ENCODE measurements around the gene PLEKHA3. TPM values are rescaled to one million over a fixed set of nuclear protein-coding genes. Genes with fewer than 3 reads are reported as not detected.
"Not testable (repeated sequence)": the region's sequence is repeated elsewhere in the genome, so short reads cannot be mapped to it uniquely, and the experiment has no call there.

PLEKHA3 gene
- total RNA-seq (2014; rRNA removed; shearing (Covaris generic); ENCODE audit: low replicate concordance), result 10.8 and 35.1 TPM in 2 replicates

DNA sequence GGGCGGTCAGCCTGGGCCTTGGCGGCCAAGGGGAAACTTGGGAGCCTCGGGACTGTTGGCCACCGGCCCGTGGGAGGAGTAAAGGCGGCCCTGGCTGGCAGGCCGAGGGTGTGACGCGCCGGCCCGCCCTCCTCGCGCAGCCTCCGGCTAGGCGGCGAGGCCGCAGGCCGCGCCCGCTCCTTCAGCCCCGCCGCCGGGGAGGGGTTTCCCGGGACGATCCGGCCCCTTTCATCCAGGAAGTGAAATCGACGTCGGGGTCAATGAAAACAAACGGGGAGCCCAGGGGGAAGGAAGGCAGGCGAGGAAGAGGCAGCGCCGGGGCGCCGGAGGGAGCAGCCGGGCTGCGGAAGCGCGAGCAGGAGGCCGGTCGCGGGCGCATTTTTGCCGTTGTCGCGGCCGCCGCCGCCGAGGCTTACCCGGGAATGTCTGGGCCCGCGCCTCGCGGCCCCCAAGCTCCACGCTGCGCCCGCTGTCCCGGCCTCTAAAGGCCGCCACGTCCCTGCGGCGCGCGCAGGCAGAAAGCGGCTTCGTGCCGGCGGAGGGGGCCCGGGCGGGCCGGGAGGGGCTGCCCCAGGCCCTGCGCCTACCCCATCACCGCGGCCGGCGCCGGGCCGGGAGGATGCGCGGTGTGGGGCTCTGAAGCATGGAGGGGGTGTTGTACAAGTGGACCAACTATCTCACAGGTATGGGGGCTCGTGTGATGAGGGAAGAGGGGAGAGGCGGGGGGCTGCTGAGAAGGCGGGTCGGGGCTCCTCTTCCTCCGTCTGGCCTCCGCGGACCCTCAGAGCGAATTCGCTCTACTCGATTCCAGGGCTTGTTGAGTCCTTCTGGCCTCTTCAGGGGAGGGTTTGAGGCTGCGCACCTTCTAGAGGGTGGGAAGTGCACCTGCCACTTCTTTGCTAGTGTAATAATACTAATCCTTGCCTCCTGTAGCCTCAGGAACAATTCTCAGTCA is at the start of gene PLEKHA3:
Gene PLEKHA3 (plus strand): TSS at position 231 of the 955 bp plus-strand sequence. CDS start 413 bp downstream, at position 644.
- peak; percentile 98 for DNase-seq (ENCODE audit: low read depth)
- in situ Hi-C loops (cut with HindIII; ENCODE audit: low pct_unique_long_range_greater_than_20kb, low sequenced_read_pairs), result no loop called here

DNA sequence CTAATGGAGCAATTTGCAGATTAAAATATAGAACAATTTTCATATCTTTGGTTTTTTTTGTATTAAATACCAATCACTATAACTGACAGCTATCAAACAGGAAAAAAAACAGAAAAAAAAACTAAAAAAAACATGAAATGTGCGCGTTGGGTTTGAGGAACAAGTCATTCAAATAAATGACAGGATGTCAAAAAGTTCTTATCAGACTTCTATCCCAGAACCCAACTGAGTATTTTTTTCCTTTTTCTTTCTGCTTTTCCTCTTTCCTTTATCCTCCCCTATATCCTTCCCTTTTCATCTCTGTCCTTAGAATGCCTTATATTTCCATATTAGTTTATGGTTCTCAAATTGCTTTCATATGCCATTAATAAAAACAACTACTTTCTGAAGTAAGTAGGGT is 43.6 kb upstream of the PLEKHA3 start:
- DNase-seq (ENCODE audit: low read depth), result no peak
- in situ Hi-C loops (cut with HindIII; ENCODE audit: low pct_unique_long_range_greater_than_20kb, low sequenced_read_pairs), result no loop called here

DNA sequence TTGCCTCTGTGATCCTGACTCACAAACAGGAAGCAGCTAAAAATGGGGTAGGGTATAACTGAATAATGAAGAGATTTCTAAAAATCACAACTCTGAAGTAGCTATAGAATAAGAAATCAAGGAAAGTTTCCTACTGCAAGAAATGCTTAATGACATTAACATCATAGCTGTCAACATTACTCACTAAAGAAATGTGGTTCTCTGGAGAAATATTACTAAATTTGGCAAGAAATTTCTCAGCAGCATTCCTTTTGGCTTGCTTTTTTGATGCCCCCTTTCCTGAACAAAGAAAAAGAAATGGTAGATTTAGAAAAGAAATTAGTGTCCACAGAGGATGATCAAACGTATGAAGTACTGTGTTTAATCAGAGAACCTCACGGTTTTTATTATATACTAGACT is 38.8 kb upstream of the PLEKHA3 start:
- no peak for DNase-seq (ENCODE audit: low read depth)
- in situ Hi-C loops (cut with HindIII; ENCODE audit: low pct_unique_long_range_greater_than_20kb, low sequenced_read_pairs), result no loop called here

DNA sequence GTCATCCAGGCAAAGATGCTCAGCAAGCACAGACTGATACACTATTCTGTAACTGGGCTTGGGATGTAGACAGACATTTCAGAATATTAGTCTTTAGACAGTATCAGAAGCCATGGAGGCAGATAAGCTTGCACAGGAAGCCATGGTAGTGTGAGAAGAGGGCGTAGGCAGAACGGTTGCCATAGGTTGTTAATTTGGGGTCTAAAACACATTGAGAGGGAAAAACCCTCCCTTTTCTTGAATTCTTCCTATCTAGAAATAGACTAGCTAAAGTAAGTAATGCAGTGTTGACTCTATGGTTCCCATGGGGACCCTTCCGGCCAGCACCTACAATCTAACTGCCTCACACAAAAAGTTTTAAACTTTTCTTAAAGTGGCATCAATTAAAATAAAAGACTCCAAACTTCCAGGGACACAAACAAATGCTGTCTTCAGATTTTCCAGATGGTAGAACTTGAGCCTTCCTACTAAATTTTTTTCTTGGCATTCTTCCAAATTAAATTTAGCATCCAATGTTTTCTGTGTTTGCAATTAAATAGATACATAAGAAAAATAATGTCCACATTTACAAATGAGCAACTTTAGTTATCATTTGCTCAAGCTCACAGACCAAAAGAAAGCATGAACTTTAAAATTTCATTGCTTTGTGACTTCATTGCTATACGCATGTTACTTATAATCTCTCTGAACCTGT is 31.1 kb upstream of the PLEKHA3 start:
- in situ Hi-C loops (cut with HindIII; ENCODE audit: low pct_unique_long_range_greater_than_20kb, low sequenced_read_pairs), result no loop called here
- no peak for DNase-seq (ENCODE audit: low read depth)

DNA sequence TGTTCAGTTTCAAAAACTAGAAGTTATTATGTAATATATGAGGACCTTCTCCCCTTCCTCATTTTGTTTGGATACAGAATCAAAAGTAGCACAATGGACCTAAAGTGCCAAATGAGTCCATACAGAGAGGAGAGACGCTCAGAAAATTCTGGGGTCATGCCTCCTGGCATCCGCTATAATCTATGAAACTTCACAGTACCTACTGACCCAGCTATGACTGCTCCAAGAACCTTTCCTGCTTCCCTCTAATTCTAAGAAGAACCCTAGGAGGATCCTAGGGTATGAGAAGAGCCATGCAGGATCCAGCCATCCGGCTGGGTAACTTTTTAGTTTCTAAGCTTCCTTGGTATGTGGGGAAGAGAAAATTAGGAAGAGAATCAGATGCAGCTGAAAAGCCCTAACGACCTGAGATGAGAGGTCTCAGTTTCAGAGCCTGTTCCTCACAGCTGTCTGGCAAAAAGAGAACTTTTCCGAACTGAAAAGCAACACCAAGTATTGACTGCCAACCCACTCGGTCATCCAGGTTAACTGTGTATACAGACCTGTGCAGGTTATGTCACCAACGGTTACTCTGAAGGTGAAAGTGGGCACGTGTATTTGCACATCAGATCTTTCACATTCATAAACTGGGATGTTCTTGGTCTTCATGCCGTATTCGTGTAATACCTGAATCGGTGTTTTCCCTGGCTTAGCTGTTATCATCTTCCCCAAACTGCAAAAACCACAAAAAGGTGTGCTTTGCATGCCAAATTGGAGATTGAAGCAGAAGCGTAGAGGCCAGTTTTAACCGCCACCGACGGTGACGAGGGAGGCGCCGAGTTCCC is 30.3 kb upstream of the PLEKHA3 start:
- DNase-seq (ENCODE audit: low read depth), result no peak
- in situ Hi-C loops (cut with HindIII; ENCODE audit: low pct_unique_long_range_greater_than_20kb, low sequenced_read_pairs), result no loop called here

DNA sequence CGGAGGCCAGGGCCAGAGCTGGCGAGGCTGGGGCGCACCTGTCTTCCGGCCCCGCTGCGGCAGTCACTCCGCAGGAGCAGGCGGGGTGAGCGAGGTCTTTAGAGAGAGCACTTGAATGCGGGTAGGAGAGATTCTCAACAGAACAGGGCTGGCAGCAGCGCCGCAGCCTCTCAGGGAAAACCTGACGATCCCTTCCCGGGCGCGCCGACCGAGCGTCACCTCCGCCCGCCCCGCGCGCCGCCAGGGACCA is 29.8 kb upstream of the PLEKHA3 start:
- in situ Hi-C loops (cut with HindIII; ENCODE audit: low pct_unique_long_range_greater_than_20kb, low sequenced_read_pairs), result no loop called here
- DNase-seq (ENCODE audit: low read depth), result no peak

DNA sequence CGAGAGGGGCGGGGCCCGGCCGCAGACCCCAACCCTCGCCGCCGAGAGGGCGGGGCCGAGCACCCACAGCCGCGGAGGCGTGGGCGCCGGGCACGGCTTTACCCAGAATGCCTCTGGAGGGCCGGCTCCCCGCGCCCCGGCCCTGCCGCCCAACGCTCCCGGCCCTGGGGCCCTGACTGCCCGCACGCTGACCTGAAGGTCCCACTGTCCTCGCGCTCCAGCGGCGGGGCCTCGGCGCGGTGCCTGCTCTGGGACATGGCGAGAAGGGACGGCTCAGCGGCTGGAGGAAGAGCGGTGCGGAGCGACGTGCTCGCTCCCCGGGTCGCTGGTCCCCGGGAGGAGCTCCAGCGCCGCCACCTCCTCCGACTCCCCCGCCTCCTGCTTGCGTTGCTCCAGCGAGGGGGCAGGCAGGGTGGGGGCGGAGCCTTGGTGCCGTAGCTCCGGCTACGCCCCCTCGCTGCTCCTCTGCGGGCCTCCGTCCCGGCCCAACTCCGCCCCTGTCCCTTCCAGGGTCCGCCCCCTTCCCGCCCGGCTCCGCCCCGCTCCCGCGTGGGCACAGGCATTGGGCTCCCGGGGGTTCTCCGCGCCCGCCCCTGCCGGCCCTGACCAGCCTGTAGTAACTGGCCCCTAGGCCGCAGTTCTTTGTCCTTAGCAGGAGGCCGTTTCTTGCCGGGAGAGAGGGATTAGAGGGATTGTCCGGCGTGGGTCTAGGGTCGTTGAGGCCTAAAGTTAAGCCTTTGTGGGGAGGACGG is 29.3 kb upstream of the PLEKHA3 start, which contains the start of the genes PJVK and PRKRA:
Gene PJVK (plus strand): TSS at position 605 of the 752 bp plus-strand sequence. CDS start 2,032 bp downstream, outside the sequence.
Gene PRKRA (minus strand): TSS at position 402 of the 752 bp plus-strand sequence. CDS start 145 bp downstream, at position 257.
- in situ Hi-C loops (cut with HindIII; ENCODE audit: low pct_unique_long_range_greater_than_20kb, low sequenced_read_pairs), result no loop called here
- peak; percentile 98 for DNase-seq (ENCODE audit: low read depth)

DNA sequence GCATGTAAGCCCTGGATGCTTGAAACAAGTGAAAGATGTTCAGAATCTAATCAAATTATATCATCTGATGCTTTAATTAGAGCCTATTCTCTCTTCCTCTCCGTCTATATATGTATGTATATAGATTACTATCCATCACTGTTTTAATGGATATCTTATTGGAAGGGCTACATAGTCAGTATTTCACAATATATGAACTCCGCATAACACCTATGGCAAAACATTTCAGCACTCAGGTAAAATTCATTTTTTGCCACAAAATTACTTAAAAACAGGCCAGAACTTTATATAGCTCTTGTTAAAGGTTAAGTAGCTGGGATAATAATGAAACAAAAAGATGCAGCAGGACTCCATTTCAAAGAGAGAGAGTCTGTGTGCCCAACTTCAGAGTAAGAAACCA is 27.9 kb upstream of the PLEKHA3 start:
- no peak for DNase-seq (ENCODE audit: low read depth)
- in situ Hi-C loops (cut with HindIII; ENCODE audit: low pct_unique_long_range_greater_than_20kb, low sequenced_read_pairs), result no loop called here

DNA sequence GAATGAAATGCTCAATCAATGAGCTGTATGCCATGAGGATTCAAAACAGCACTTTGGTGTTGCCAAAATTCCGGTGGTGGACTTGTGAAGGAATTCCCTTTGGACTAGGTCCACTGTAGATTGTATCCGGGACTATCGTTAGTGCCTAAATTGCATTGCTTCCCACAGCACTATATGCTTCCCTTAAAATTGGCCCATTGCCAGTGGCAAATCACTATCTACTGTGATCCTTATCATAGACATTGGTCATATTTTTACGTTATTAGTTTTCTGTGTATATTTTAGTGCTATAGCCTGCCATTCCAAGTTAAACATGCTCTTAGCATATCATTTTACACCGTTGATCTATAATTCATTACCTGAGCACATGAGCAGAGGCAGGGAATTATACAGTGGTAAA is 27.4 kb upstream of the PLEKHA3 start:
- in situ Hi-C loops (cut with HindIII; ENCODE audit: low pct_unique_long_range_greater_than_20kb, low sequenced_read_pairs), result no loop called here
- no peak for DNase-seq (ENCODE audit: low read depth)

DNA sequence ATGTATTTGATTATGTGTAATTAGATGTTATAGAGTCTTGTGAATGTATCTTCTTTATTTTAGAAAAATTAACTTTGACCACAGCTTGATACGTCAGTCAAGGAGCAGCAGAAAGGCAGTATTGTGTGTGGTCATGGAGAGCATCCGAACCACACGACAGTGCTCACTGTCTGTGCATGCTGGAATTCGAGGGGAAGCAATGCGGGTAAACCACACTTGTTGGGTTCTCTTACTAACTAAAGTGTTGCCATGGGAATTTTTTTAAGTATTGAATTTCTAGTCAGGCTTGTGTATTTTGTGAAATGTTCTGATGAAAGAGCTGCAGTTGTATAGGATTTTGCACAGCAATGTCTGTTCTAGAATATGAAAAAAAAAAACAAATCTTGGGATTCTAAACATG is 24.3 kb upstream of the PLEKHA3 start:
- in situ Hi-C loops (cut with HindIII; ENCODE audit: low pct_unique_long_range_greater_than_20kb, low sequenced_read_pairs), result no loop called here

DNA sequence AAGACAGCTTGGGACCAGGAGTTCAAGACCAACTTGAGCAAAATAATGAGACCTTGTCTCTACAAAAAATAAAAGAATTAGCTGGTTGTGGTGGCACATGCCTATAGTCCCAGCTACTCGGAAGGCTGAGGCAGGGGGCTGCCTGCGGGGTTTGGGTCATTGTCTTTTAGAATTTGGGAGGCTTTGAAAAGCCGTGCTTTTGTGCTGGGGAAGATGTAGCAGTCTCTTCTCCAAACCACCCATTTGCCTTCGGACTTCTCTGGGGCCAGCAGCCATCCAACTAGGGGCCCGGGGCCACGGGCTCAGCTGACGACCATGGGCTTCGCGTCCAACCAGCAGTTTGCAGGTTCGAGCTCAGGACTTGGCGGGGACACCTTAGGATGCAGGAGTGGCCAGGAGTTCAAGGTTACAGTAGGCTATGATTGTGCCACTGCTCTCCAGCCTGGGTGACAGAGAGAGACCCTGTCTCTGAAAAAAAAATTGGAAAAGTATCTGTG is 22.8 kb upstream of the PLEKHA3 start:
- in situ Hi-C loops (cut with HindIII; ENCODE audit: low pct_unique_long_range_greater_than_20kb, low sequenced_read_pairs), result no loop called here

More for the DNA sequence above, 24.3 kb upstream of the PLEKHA3 start:
- no peak for DNase-seq (ENCODE audit: low read depth)

DNA sequence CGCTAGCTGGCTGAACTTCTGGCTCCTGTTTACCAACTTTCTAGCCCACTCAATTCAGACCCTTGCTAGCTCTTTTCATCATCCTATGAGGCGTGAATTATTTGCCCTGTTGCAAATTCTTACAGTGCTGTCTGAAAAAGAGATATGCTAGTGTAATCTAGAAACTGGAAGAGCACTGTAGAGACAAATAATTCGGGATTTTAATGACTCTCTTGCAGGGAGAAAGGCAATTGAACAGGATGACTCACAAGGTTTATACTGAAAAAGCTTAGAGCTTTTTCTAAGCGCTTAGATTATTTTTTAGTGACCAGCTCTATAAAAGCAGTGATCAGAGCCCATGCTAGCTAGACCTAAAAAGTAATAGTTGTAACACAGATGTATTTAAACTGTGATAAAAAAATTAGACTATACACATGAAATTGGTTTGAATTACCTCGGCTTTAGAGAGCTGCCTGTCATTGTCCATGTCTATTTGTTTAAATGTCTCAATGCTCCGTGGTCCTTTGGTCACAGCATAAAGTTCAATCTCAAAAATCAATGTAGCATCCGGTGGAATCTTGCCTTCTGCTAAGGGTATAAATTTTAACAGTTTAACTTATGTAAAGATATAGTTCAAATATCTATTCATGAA is 10.9 kb upstream of the PLEKHA3 start:
- no peak for DNase-seq (ENCODE audit: low read depth)
- in situ Hi-C loops (cut with HindIII; ENCODE audit: low pct_unique_long_range_greater_than_20kb, low sequenced_read_pairs), result no loop called here

More for the DNA sequence above, 22.8 kb upstream of the PLEKHA3 start:
- no peak for DNase-seq (ENCODE audit: low read depth)

DNA sequence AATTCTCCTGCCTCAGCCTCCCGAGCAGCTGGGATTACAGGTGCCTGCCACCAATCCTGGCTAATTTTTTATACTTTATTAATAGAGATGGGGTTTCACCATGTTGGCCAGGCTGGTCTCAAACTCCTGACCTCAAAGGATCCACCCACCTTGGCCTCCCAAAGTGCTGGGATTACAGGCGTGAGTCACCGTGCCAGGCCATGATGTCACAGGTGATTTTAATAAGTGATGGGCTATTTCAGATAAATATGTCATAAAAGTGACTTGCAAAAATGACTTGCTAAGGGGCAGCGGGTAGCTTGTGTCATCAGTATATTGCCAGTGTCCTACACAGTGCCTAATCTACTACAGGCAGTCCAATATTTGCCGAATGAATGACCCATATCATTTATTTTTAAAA is 8.9 kb upstream of the PLEKHA3 start:
- in situ Hi-C loops (cut with HindIII; ENCODE audit: low pct_unique_long_range_greater_than_20kb, low sequenced_read_pairs); DNase-seq (ENCODE audit: low read depth): not testable (repeated sequence)

DNA sequence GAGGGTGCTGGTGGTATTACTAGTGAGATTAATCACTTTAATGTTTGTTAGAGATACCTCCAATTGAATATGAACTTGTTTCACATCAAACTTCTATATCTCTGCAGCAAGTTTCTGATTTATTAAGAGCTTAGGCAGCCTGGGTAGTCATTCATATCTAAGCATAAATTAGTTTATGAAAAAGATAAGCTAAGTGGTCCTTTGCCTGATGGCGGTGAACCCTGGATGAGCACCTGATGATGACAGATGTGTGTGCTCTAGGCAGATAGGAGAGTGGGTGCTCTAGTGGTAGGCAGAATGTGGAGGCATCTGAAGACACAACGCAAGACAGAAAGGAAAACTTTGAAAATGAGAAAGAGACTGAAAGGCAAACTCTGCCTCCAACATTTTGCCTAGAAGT is 6.9 kb upstream of the PLEKHA3 start:
- in situ Hi-C loops (cut with HindIII; ENCODE audit: low pct_unique_long_range_greater_than_20kb, low sequenced_read_pairs), result no loop called here
- DNase-seq (ENCODE audit: low read depth), result no peak

DNA sequence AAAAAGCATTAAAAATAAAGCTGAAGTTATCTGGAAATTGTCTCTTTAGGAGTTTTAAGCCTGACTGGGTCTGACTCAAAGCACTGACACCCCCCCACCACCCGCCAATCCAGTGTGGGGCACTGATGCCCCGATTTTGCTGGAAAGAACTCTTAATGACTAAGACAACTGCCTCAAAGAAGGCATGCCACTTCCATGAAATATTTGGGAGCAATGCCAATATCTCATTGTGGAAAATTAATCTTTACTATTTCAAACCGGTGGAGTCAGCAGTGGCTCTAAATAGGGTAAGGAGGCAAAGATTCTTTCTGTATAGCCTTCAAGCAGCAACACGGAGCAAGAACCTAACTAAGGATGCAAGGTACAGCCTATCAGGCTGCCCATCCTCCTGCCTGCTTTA is 6.3 kb upstream of the PLEKHA3 start:
- DNase-seq (ENCODE audit: low read depth), result no peak

DNA sequence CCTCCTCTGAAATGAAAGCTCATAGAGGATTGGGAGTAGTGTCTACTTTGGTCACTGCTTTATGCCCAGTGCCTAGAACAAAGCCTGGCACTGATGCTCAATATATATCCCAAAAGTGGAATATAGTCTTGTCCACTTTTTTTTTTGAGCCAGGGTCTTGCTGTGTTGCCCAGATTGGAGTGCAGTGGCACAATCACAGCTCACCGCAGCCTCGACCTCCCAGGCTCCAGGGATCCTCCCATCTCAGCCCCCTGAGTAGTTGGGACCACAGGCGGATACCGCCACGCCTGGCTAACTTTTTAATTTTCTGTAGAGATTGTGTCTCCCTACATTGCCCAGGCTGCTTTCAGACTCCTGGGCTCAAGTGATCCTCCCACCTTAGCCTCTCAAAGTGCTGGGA is 5.7 kb upstream of the PLEKHA3 start:
- DNase-seq (ENCODE audit: low read depth), result no peak
- in situ Hi-C loops (cut with HindIII; ENCODE audit: low pct_unique_long_range_greater_than_20kb, low sequenced_read_pairs), result no loop called here

More for the DNA sequence above, 6.3 kb upstream of the PLEKHA3 start:
- in situ Hi-C loops (cut with HindIII; ENCODE audit: low pct_unique_long_range_greater_than_20kb, low sequenced_read_pairs), result no loop called here

DNA sequence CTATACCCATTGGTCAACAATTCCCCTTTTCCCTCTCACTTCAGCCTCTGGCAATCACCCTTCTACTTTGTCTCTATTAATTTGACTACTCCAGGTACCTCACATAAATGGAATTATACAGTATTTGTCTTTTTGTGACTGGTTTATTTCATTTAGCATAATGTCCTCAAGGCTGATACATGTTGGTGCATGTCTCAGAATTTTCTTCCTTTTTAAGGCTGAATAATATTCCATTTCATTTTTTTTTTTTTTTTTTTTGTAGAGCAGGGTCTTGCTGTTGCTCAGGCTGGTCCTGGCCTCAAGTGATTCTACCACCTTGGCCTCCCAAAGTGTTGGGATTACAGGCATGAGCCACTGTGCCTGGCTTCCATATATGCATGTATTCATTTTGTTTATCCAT is 3.8 kb upstream of the PLEKHA3 start:
- DNase-seq (ENCODE audit: low read depth), result no peak
- in situ Hi-C loops (cut with HindIII; ENCODE audit: low pct_unique_long_range_greater_than_20kb, low sequenced_read_pairs), result no loop called here
